HPDE6-E6E7 (cell line): ENCODE data around the gene AGER.
"Not testable (repeated sequence)": the region's sequence is repeated elsewhere in the genome, so short reads cannot be mapped to it uniquely, and the experiment has no call there.

Source experiments
- DNase-seq: peaks from one replicate; pipeline ENCODE4 v3.0.0; 2011; ENCODE audit warnings: missing footprints; ENCODE audit errors: extremely low spot score

The AGER gene

GRCh38 chr6:32148289-32149091, 35.6 kb downstream of the AGER start:
- DNase-seq: no peak

GRCh38 chr6:32147401-32148132, 36.5 kb downstream of the AGER start:
- no peak for DNase-seq

GRCh38 chr6:32146687-32147086, 37.4 kb downstream of the AGER start:
- no peak for DNase-seq

DNA sequence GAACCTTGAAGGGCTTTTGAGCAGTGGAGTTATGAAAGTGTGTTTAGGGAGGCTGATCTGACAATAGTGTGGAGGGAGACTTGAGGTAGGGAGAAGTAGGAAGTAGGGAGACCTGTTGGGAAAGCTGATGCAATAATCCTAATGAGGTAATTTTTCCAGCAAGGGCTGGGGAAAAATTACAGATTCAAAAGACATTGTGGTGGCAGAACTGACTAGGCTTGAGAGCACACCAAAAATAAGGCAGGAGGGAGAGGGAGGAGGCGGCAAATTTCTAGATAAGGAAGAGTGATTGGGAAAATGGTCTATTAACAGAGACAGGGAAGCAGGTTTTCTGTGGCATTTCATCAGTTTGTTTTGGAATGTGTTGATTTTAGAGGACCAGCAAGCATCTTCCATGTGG, 37.8 kb downstream of the AGER start:
- DNase-seq: no peak

GRCh38 chr6:32144238-32144637, 39.8 kb downstream of the AGER start:
- DNase-seq: not testable (repeated sequence)

DNA sequence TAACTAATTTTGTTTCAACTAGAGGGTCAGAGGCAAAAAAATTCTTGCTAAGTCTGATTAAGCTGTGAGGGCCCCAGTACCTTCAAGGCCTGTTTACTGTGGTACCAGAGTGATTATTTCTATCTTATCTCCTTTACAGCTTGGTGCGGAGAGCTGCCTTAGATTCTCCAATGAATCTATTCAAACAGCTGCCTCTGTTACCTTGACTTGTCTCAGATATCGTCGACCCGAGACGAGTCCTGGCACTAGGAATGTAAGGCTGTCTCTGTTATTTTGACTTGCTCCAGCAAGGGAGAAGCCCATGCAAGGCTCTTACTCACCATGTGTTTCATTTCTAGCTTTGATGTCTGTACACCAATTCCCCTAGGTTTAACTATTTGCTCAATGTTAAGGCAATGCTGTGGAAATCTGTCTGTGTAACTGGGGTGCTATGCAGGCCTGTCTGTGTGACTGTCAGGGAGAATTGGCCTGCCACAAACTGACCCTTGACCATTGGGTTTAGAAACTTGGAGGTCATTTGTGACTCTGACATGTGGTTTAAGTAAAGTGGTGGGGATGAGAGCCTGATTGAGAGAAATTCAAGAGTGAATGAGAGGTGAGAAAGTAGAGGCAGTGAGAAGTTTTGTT, 43.5 kb downstream of the AGER start:
- no peak for DNase-seq

GRCh38 chr6:32139590-32139989, 44.5 kb downstream of the AGER start:
- no peak for DNase-seq

GRCh38 chr6:32137454-32137853, 46.6 kb downstream of the AGER start:
- no peak for DNase-seq

- no peak for DNase-seq
These were observed 50.3 kb downstream of the AGER start for GRCh38 chr6:32133786-32134185.

DNA sequence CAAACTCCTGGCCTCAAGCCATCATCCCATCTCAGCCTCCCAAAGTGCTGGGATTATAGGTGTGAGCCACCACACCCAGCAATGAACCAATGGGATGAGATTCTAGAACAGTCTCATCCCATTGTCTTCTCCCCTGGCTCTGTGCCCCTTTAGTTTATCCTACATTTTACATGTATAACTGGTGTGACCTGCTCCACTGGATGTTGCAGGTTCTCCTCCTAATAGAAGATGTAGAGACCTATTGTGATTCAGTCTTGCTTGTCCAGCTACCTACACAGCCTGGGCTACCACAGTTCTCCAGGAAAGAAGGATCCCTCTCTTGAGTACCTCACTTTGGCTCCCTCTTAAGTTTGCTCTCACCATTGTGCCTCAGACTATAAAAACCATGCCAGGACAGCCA, 51.9 kb downstream of the AGER start:
- DNase-seq: no peak

DNA sequence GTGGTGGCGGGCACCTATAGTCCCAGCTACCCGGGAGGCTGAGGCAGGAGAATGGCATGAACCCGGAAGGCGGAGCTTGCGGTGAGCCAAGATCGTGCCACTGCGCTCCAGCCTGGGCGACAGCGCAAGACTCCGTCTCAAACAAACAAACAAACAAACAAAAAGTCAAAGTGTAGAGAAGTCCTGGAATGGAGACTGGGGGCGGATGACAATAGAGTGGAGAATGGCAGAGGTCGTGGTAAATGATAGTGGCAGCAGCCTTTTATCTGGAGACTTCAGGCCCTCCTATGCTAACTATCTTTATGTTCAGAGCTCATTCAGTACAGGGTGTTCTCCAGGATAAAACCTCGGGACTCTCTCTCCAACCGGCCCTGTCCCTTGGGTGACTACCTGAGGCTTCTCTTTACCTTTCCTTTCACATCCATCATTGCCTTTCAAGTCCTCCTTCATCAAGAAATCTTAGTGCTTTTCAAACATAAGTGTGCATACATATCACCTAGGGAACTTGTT, 52.6 kb downstream of the AGER start:
- no peak for DNase-seq
